Neural crest cell (in vitro differentiated cells): ENCODE results near the gene SIRPB2. TPM values are rescaled to one million over a fixed set of nuclear protein-coding genes. Genes with fewer than 3 reads are reported as not detected.

ENCODE experiments used
- DNase-seq: peaks from one replicate; pipeline ENCODE4 v3.0.0; 2021; ENCODE audit warnings: low read depth, mixed read lengths, low spot score
- H3K27ac Mint-ChIP-seq: one replicate; pipeline ENCODE4 v1.8.0; 2021; ENCODE audit warnings: mild to moderate bottlenecking, mixed read lengths; ENCODE audit not compliant: unreplicated experiment
- H3K27me3 Mint-ChIP-seq: 2 replicates; pipeline ENCODE4 v1.8.0; 2021; ENCODE audit warnings: low read depth, mild to moderate bottlenecking, mixed read lengths
- H3K36me3 Mint-ChIP-seq: 2 replicates; pipeline ENCODE4 v1.8.0; 2021; ENCODE audit warnings: low read depth, mild to moderate bottlenecking, mixed read lengths
- H3K4me1 Mint-ChIP-seq: 2 replicates; pipeline ENCODE4 v1.8.0; 2021; ENCODE audit warnings: mixed read lengths
- H3K4me3 Mint-ChIP-seq: one replicate; pipeline ENCODE4 v1.8.0; 2021; ENCODE audit warnings: mild to moderate bottlenecking, mixed read lengths
- H3K9me3 Mint-ChIP-seq: 2 replicates; pipeline ENCODE4 v1.8.0; 2021; ENCODE audit warnings: mixed read lengths
- CTCF ChIP-seq: fragments of 200-600 bp; sonication (generic); conservative IDR thresholded peaks from 2 replicates; pipeline ENCODE4 v1.5.0; 2021; ENCODE audit warnings: antibody characterized with exemption, mild to moderate bottlenecking
- total RNA-seq: library from RNA; stranded (reverse); gene quantifications from 2 replicates; pipeline ENCODE4 v1.2.1, GENCODE V29; 2021

SIRPB2 gene
- total RNA-seq, 1 donor from 2014 or later = not detected

GRCh38 chr20:1440024-1440423 is 51.2 kb downstream of the SIRPB2 start:
- no peak for DNase-seq
- no peak overlapping the region for H3K27ac Mint-ChIP-seq
- H3K4me1 Mint-ChIP-seq = peaks cover 4% of the 10 kb centered on the region
- no peak overlapping the region for H3K4me3 Mint-ChIP-seq
- no peaks in the 10 kb centered on the region for H3K9me3 Mint-ChIP-seq
- no peak for TF ChIP-seq CTCF
- H3K27me3 Mint-ChIP-seq = no peaks in the 10 kb centered on the region
- H3K36me3 Mint-ChIP-seq = peaks cover 12% of the 10 kb centered on the region

GRCh38 chr20:1438361-1438760 is 52.9 kb downstream of the SIRPB2 start:
- Mint-ChIP-seq H3K27me3 (no peaks in the 10 kb centered on the region), H3K9me3 (no peaks in the 10 kb centered on the region), H3K4me1 (peaks cover 4% of the 10 kb centered on the region), H3K27ac (no peak overlapping the region), H3K4me3 (no peak overlapping the region), H3K36me3 (peaks cover 12% of the 10 kb centered on the region)
- TF ChIP-seq CTCF = no peak
- no peak for DNase-seq

GRCh38 chr20:1437235-1437904 is 53.9 kb downstream of the SIRPB2 start:
- Mint-ChIP-seq H3K27ac (no peak overlapping the region), H3K36me3 (peaks cover 16% of the 10 kb centered on the region), H3K4me3 (no peak overlapping the region), H3K4me1 (peaks cover 4% of the 10 kb centered on the region), H3K9me3 (no peaks in the 10 kb centered on the region), H3K27me3 (no peaks in the 10 kb centered on the region)
- TF ChIP-seq CTCF = peak; percentile 86
- peak; percentile 76 for DNase-seq

- H3K27me3 Mint-ChIP-seq = no peaks in the 10 kb centered on the region
- DNase-seq = no peak
- H3K27ac Mint-ChIP-seq = no peak overlapping the region
- no peak overlapping the region for H3K4me3 Mint-ChIP-seq
- TF ChIP-seq CTCF = no peak
- peaks cover 14% of the 10 kb centered on the region for H3K36me3 Mint-ChIP-seq
- no peaks in the 10 kb centered on the region for H3K9me3 Mint-ChIP-seq
- peaks cover 4% of the 10 kb centered on the region for H3K4me1 Mint-ChIP-seq
Observed at GRCh38 chr20:1436263-1436662, 55.0 kb downstream of the SIRPB2 start.

- no peaks in the 10 kb centered on the region for H3K27me3 Mint-ChIP-seq
- H3K36me3 Mint-ChIP-seq = peaks cover 11% of the 10 kb centered on the region
- TF ChIP-seq CTCF = no peak
- H3K4me1 Mint-ChIP-seq = peaks cover 4% of the 10 kb centered on the region
- no peak overlapping the region for H3K4me3 Mint-ChIP-seq
- H3K27ac Mint-ChIP-seq = no peak overlapping the region
- no peak for DNase-seq
- H3K9me3 Mint-ChIP-seq = no peaks in the 10 kb centered on the region
Observed at GRCh38 chr20:1435337-1435699, 55.9 kb downstream of the SIRPB2 start.
